HG03139 (cell line): ENCODE measurements around the gene SHROOM3.
"Not testable (repeated sequence)": the region's sequence is repeated elsewhere in the genome, so short reads cannot be mapped to it uniquely, and the experiment has no call there.

ENCODE experiments used
- ATAC-seq: cut with Tn5 transposase; IDR thresholded peaks from one replicate; pipeline ENCODE4 v1.9.1; 2021; ENCODE audit not compliant: unreplicated experiment

SHROOM3 gene

GRCh38 chr4:76443376-76443775 lies 8.3 kb downstream of the SHROOM3 start:
- no peak for ATAC-seq

DNA sequence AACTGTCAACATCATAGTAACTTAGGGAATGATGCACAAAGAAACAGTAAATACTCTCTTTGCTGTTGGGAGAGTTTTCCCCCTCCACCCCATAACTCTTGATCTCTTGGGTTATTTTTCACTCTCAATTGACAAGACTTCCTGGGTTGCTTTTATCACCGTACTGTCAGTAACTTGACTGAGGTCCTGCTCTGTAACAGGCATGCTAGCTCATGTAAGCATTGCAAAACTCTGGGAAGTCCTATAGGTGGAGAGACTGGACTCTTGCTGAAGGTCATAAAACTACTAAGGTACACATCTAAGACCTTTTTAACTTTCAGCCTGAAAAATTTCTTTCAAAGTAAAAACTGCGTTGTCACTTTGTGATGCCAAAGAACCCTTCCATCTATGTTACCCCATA lies 10.9 kb downstream of the SHROOM3 start:
- ATAC-seq = no peak

- ATAC-seq = no peak
Measured at GRCh38 chr4:76447393-76447851, 12.4 kb downstream of the SHROOM3 start.

DNA sequence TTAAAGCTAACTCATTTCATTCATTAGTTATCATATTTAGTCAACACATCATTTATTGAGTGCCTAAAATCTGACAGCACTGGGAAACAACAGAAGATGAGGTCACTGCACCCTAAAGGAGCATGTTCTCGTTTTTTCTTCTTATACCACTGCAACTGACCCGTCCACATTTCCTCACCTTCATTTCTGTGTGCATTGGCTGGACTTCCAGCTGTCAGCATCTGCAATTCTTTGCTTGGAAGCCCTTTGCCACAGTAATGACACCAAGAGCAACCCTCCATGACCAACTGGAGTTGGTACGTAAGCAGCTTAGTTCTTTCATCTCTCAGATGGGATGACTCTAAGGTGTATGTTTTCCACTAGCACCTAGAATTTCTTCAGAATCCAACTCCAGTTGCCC lies 13.2 kb downstream of the SHROOM3 start:
- no peak for ATAC-seq

DNA sequence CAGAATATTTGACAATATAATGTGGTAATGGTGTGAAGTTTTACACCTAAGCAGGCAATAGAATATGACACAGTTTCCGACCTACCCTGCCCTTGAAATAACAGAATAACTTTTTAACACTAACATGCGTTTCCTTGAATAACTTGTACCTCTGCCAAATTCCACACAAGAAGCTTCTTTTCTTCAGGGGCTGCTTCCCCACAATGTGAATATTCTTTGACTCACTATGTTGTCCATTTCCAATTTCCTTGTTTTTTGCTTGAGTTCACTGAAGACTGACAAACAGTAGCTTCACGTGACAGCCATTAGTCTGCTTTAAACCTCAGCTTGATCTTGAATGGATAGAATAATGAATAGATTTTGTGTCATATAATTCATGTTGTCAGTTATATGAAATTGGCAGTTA lies 14.3 kb downstream of the SHROOM3 start:
- ATAC-seq = no peak

DNA sequence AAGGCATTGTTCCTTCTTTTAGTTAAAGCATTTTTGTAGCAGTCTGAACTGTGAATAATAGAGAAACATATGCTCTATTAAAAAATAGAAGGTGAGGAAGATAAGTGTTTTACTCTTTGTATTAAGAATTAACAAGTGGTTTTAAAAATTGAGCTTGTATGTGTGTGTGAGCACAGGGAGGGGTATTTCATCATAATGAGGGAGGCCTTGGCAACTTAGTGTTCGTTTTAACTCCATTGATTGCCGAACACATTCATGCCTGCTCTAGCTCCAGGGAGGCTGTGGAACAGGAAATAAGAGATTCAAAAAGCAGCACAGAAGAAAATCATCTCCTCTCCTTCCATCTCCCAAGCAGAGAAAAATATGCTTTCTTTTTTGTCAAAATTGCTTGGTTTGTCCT lies 14.8 kb downstream of the SHROOM3 start:
- no peak for ATAC-seq

GRCh38 chr4:76453232-76453631 lies 18.2 kb downstream of the SHROOM3 start:
- no peak for ATAC-seq

- not testable (repeated sequence) for ATAC-seq
Measured at GRCh38 chr4:76454073-76454472, 19.0 kb downstream of the SHROOM3 start.

DNA sequence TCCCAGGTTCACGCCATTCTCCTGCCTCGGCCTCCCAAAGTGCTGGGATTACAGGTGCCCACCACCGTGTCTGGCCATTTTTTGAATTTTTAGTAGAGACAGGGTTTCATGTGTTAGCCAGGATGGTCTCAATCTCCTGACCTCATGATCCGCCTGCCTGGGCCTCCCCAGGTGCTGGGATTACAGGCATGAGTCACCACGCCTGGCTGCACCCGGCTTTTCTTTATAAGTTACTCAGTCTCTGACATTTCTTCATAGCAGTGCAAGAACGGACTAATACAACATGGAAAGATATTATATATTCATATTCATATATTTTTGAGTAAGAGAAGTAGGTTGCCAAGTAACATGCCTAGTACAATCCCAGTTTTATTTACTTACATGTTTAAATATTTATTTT lies 22.9 kb downstream of the SHROOM3 start:
- ATAC-seq = no peak

DNA sequence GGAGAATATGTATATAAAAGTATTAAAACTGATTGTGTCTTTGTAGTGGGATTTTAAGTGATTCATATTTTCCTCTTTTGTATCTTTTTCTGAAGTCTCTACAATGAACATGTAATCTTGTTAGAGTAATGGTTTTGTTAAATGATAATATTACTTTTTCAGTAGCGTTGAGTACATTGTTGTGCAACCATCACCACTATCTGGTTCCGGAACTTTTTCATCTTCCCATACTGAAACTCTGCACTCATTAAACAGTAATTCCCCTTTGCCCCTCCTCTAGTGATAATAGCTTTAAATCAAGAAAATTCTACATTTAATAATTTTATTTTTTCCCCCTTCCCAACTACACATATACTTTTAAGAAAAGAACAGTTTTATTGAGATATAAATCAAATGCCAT lies 23.3 kb downstream of the SHROOM3 start:
- ATAC-seq = no peak

DNA sequence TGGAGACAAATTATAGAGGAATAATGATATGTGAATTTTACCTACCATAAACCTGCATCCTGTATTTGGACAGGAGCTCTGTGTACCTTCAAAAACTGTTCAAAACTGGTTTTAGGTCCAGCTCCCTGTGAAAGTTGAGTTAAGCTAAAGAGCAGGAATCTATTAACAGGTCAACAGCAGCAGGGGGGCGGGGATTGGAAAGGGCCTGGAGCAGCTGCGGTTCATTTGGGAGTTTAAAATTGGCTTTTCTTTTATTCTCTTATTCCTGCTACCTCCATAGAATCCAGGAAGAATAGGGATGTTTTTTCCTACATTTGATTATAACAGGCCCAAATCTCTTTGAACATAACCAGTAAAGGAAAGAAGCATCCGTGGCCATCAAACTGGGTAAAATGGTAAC lies 23.8 kb downstream of the SHROOM3 start:
- ATAC-seq = no peak

GRCh38 chr4:76459291-76459723 lies 24.3 kb downstream of the SHROOM3 start:
- no peak for ATAC-seq

GRCh38 chr4:76463568-76463967 lies 28.5 kb downstream of the SHROOM3 start:
- no peak for ATAC-seq

GRCh38 chr4:76470064-76470463 lies 35.0 kb downstream of the SHROOM3 start:
- ATAC-seq = no peak

DNA sequence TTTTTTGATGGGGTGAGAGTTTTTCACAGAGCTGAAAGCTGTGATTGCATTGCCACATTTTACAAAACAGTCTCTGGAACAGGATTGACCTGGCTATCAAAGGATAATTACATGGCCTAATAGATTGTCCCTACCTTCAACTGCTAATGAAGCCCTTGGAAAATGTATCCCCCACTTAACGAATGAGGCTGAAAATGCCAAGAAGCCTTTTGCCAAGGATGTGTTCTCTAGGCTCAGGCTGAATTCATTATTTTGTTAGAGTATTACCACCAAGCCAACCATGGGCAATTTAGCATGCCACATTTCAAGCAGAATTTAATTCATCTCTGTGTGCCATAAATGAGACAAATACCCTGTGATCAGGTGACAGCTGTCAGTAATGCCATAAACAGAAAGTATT lies 35.5 kb downstream of the SHROOM3 start:
- ATAC-seq = no peak

GRCh38 chr4:76476571-76476970 lies 41.5 kb downstream of the SHROOM3 start:
- ATAC-seq = no peak

DNA sequence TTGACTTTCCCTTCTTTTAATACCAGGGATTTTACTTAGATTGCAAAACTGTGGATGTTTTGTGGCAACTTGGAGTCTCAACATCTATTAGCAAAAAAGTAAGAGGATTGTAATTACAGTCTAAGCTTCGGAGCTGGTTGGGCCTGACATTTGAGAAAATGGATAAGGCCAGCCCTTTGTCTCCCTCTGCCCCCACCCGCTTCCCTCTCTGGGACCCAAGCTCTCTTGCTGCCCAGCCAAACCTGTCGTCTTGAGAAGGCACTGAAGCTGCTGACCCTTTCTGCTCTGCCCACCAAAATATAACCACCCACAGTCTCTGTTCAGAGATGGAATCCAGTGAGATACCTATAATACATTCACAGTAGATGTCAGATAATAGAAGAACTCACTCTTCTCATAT lies 49.6 kb downstream of the SHROOM3 start:
- ATAC-seq = no peak

GRCh38 chr4:76485450-76485849 lies 50.4 kb downstream of the SHROOM3 start:
- ATAC-seq = no peak

- no peak for ATAC-seq
Measured at GRCh38 chr4:76486588-76487276, 51.7 kb downstream of the SHROOM3 start.

DNA sequence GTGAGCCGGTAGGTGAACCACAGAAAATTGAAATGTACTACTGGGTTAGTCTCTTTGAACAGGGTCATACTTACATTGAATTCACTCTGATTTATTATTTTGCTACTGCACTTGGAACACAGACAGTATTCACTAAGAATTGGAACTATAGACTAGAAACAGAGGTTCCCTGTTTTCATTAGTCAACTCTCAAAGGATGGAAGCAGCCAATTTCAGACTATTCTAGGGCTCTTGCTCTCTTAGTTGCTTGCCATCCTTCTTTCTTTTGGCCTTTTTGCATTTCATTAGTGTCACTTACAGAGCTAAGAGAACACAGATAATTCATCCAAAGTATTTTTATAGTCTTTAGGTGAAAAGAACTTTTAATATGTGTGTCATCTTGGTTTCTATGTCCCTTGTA lies 52.6 kb downstream of the SHROOM3 start:
- no peak for ATAC-seq

GRCh38 chr4:76488455-76488854 lies 53.4 kb downstream of the SHROOM3 start:
- no peak for ATAC-seq

- no peak for ATAC-seq
Measured at GRCh38 chr4:76488888-76489685, 54.1 kb downstream of the SHROOM3 start.
